Cerebellar cortex (tissue), 1 donor: Measurements from ENCODE around the gene C16orf95.
A peak's percentile ranks its signal among the peaks of the same experiment; 100 is the strongest.
"Not testable (repeated sequence)": the region's sequence is repeated elsewhere in the genome, so short reads cannot be mapped to it uniquely, and the experiment has no call there.

Source experiments
- DNase-seq: peaks from one replicate; pipeline ENCODE4 v3.0.0-alpha.2; 2015; ENCODE audit warnings: low spot score

The C16orf95 gene

DNA sequence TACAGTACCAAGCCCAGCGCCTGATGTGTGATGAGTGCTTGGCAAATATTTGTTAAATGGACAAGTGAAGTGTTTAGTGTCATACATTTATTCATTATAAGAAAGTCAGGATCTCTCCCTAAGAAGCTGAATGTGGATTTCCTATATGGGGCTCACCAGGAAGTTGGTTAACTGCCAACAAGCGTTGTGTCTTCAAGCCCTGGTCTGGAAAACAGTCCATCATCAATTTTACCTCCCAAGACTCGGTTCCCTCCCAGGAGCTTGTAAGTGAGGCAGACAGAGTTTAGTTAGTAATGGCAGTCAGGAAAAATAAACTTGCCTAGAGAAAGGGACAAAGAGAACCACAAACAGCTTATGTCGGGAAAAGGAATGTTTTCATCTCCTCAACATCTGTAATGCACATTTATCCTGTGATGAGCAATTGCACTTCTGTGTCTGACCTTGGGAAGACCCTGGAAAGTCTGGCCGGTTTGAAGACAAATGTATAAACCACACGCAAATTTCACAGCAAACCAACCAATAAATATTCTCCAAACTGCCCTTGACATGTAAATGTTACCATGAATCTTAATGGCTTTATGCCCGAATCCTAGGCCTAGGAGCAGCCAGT is 28.3 kb downstream of the C16orf95 start:
- no peak for DNase-seq

DNA sequence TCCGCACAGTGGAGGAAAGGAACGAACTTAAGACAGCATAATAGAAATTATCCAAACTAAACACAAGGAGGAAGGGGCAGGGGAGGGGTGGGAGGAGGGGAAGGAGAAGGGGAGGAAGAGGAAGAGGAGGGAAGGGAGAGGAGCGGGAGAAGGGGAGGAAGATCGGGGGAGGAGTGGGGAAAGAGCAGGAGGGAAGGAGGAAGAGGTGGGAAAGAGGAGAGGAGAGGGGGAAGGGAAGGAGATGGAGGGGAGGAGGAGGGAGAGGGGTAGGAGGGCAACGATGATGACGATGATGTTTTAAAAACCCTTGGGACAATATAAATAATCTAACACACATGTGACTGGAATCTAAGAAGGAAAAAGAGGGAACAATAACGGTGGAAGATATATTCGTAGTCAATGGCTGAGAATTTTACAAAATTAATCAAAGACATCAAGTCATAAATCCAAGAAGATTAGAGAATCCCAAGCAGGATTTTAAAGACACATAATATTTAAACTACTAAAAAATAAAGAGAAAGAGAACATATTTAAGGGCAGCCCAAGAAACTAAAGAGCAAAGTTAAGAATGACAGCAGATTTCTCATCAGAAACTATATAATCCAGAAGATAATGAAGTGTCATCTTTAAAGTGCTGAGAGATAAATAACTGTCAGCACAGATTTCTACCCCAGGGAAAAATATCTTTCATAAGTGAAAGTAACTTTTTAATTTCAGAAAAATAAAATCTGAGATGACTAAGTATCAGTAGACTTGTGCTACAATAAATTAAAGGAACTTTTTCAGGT is 30.2 kb downstream of the C16orf95 start:
- DNase-seq, result no peak

DNA sequence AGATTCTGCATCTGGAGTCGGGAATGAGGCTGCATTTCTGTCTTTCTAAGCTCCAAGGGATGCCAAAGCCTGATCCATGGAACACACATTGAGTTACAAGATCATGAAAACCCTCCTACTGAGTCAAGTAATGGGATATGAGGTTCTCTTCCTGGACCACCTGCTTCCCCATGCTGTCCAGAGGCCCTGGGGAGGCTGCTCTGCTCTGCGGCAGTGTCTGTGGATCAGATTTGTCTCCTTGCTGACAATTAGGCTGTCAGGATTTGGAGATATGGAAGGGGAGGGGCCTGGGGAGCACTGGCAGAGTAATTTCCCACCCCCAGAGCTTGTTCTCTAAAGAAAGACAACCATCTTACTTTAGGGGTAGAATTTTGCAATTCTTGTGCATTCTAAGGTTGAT is 33.0 kb downstream of the C16orf95 start:
- no peak for DNase-seq

DNA sequence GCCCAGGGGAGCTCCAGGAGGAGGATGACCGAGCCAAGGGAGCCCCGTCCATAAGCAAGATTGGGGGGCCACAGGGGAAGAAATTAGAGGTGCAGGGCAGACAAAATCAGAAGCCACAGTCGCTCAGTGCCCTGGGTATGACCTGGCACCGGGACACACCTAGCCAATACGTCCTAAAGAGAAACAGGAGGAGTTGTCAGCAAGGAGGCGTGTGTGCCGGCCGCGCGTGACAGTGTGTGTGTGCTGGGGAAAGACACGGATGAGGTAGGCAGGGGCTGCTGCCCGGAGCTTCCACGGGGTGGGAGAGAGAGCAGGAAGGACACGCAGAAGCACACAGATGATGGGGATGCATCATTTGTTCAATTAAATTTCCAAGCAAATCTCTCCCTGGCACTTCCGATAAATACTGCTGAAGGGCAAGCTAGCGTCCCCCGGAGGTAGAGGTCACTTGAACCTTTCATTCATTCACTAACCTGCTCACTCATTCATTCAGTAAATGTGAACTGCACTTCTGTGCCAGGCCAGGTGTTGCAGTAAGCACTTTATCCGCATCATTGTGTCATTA is 38.0 kb downstream of the C16orf95 start:
- no peak for DNase-seq

DNA sequence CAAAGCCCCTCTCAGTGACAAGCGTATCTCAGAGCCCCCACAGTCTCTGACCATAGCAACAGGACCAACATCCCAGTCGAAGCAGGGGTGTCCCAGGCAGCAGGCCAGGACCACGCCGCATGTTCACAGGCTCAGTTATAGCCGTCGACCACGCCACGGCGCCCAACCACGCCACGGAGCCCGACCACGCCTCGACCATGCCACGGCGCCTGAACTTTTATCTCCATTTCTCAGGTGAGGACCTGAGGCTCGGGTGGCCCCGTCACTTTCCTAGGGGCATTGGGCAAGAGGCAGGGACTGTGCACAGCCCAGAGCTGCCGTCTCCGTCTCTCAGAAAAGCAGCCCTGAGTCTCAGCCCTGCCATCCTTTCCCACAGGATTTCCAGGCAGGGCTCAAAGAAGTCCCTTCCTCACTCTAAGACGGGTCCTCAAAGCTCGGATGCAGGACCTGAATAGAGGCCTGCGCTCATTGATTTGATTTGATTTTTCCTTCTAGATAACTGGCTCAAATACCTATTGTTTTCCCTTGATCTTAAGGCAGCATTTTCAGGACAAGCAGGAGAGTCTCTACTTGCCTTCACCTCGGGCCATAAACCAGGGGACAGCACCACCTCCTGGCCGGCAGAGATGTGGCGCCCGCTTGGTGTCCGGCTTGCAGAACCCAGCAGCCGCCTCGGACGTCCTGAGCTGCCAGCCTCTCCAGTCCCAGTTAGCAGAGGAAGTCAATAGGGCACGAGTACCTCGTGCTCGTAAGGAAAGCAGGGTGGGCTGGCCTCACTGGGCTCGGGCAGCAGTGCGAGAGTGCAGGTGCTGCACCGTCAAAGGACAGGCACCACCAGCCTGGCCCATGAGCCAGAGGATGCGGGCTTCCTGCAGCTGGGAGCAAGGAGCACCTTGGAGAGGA is 38.8 kb downstream of the C16orf95 start:
- peak; percentile 88 for DNase-seq

DNA sequence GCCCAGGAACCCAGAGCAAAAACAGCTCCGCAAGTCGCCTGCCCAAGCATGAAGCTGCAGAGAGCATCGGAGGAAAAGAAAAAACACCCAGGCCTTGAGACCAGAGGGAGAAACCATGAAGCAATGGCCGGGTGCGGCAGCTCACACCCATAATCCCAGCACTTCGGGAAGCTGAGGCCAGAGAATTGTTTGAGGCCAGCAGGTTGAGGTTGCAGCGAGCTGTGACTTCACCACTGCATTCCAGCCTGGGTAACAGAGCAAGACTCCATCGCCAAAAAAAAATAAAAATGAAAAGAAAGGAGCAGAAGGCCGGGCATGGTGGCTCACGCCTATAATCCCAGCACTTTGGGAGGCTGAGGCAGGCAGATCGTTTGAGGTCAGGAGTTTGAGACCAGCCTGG is 40.3 kb downstream of the C16orf95 start:
- no peak for DNase-seq

DNA sequence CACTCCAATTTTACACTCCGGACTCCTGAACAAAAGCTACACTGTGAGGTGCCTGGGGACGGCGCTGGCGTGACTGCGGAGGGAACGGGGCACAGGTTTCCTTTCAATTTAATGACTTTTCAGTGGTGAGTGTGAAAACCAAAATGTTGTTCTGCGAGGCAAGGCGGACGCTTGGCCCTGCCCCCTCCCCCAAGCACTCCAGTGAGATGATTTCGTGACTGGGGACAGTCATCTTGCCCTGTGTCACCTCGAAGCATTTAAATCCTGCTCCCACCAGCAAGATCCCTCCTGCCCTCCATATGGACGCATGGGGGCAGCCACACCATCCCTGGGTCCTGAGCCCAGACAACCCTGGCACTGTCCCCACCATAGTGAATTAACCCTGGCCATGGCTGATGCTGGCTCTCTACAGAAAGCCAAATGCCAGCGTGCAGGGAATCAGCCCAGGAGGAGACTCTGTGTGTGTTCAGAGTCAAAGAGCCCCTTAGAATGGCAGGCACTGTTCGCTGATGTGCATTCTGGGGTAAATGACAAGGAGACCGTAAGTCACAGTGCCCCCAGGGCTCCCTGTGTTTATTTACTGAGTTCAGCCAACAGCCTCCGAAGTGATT is 41.0 kb downstream of the C16orf95 start:
- peak; percentile 88 for DNase-seq

DNA sequence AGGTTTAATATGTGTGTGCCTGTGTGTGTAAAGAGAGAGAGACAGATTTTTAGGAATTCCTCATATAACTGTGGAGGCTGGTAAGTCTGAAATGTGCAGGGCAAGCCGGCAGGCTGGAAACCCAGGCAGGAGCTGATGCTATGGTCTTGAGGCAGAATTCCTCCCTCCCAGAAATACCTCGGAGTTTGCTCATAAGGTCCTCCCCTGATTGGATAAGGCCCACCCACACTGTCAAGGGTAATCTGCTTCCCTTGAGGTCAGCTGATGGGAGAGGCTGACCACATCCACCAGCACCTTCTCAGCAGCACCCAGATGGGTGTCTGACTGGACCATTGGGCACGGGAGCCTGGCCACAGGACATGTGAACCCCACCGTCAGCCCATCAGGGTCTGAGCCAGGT is 42.4 kb downstream of the C16orf95 start:
- DNase-seq, result no peak

DNA sequence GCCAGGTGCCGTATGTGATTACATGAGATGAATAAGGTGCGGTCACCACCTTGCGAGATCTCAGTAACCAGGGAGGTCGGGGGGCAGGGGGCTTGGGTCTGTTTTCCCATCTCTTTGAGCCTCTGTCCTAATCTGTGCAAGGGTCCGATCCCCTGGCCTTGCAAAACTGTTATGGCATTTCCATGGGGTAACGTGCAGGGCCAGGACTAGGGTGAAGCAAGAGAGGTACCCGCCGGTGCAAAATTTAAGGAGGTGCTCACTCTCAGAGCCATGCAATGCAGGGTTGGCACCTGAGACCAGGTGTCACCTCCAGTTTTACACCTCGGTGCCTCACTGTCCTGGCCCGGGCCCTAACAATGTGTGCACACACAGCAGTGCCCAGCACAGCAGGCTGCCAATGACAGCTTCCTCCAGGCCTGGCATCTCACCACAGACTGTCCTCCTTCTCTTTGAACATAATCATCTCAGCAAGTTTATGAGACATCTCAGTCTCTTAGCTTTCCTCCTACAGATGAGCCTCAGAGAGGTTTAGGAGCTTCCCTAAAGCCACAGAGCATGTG is 43.6 kb downstream of the C16orf95 start:
- peak; percentile 91 for DNase-seq

DNA sequence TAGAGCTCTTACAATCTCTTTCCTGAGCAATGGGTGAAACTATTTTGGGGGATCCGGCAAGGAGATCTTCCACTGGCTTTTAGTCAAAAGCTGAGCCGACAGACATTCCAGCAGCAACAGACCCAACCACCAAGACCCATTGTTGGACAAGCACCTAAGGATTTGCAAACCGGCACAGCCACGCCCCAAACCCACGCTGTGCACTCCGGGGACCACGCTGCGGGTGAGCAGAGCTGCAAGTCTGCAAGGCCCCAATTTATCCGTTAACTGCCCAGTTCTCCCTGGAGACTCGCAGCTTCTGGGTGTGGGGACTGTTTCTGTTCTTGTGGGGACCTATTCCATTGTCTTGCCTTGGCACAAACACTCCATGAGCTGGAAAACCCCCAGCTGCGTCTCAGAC is 45.9 kb downstream of the C16orf95 start:
- no peak for DNase-seq

DNA sequence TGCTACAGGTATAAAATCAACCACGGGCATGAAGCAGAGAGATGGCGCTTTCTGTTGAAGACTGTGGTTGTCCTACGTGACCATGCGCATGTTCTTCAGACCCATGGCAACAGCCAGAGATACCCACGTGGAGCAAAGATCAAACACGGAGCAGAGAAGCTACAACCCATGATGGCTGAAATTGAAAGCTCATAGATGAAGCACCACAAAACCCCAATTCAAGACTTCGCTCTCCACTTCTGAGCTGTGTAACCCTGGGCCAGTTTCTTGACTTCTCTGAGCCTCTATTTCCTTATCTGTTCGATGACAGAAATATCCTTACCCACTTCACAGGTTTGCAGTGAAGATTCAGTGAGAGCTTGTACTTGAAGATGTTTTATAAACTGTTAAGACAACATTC is 49.6 kb downstream of the C16orf95 start:
- no peak for DNase-seq

DNA sequence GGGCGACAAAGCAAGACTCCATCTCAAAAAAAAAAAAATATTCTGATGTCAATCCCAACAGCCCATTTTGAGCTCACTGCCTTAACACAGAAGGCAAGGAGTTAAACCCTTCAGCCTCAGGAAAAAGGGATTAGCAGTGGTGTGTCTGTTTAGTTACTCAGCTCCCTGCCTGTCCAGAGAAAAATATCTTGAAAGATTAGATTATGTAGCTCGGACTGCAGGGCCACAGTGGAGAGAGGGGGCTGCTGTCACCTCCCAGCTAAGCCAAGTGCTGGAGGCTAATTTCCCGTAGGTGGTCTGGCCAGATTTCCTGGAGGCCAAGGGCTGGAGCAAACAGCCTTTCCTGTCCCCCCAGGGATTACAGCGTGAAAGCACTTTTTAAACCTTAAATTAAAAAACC is 50.3 kb downstream of the C16orf95 start:
- no peak for DNase-seq

DNA sequence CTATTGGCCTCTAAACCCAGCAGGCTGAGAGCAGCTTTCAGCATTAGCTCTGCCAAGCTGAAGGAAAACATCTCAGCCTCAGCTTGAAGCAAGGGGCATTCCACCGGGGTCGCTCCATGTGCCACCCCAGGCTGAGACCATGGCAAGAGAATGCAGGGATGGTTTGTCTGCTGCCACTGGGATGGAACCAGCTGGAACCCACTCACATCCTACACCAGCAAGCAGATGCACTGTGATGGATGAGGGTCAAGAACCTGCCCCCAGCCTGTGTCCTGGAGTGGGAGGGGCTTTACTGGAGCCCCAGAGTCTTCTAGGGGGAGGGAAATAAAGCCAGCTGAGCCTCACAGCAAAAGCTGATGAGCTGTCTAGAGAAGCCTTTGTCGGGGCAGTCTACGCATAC is 51.9 kb downstream of the C16orf95 start:
- no peak for DNase-seq

DNA sequence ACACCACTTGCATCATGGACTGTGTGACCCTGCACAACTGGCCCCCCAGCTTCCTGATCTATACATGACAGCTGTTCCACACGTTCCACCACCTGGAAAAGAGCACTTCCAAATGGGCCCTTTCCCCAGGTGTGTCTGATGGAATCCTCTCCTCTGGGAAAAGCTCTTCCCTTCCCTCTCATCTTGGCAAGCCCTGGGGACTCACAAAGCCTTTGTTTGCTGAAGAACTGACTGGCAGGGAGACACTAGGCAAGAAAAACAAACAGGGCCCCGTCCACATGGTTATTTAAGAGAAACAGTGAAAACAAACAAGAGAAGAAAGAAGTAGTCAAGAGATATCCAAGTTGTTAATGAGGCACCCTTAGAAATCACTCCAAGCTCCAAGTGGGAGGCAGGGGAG is 52.6 kb downstream of the C16orf95 start:
- DNase-seq, result no peak

DNA sequence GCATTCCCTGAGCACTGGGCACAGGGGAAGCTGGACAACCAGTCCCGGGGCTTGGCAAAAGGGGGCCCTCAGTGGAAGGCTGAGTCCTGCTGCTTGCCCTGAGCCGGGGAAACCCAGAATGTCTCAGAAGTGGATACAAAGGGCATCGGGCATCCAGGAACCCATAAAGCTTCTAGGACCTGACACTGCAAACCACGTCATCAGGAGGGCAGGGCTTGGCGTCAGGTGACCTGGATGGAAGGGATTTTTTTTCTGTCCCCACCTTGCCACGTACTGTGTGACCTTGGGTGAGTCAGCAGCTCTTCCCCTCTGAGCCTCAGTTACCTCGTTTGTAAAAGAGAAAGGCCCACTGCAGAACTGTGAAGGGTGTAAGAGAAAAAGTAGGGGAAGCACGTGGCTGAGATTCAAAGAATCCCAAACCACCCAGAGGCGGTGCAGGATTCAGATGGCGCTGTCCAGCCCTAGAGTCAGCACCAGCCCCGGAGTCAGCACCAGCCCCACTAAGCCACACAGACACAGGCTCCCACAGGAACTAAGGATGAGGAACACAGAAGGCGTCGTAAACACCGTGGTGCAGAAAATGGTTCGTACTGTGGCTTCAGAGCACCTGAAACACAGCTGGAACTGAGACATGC is 53.7 kb downstream of the C16orf95 start:
- no peak for DNase-seq

DNA sequence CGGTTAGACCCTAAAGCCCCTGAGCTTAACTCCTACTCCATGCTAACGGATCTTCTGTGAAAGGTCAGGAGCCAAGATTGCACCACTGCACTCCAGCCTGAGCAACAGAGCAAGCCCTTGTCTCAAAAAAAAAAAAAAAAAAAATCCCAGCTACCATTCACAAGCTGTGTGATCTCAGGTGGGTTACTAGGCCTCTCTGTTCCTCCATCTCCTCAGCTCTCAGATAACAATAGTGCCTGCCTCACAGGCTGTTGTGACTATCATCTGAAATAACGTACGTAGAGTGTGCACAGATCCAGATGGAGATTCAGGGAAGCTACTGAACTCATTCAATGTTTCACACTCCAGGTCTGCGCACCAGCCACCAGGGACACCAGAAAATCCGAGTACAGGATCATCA is 57.8 kb downstream of the C16orf95 start:
- no peak for DNase-seq

DNA sequence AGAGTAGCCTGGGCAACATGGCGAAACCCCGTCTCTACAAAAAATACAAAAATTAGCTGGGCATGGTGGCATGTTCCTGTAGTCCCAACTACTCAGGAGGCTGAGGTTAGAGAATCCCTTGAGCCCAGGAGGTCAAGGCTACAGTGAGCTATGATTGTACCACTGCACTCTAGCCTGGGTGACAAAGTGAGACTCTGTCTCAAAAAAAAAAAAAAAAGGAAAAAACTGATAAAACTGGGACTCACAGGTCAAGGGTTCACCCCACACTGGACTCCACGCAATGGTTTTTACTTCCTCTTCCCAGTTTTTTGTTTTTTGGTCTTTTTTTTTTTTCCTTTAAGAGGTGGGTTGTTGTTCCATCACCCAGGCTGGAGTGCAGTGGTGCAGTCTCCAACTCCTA is 58.5 kb downstream of the C16orf95 start:
- DNase-seq, result not testable (repeated sequence)

DNA sequence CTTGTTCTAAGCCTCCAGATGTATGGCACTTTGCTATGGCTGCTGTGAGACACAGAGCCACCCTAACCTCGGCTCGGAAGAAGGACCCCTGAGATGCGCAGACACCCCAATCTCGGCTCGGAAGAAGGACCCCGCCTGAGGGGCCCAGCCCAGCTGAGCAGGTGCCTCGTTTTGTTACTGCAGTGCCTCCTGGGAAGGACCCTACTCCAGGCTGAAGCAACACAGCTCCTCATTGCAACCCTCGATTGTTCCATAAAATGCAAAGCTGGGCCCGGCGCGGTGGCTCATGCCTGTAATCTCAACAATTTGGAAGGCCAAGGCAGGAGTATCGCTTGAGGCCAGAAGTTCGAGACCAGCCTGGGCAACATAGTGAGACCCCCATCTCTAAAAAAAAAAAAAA is 61.3 kb downstream of the C16orf95 start:
- no peak for DNase-seq

DNA sequence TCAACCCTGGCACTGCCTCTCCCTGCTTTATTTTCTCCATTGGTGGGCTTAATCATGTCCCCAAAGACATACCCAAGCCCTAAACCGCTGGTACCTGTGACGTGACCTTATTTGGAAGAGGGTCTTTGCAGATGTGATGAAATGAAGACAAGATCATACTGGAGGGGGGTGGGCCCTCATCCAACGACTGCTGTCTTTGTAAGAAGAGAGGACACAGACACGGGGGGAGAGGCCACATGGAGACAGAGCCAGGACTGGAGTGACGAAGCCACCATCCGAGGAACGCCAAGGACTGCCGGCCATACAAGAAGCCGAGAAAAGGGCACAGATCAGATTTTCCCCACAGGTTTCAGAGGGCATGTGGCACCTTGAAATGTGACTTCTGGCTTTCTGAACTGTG is 62.5 kb downstream of the C16orf95 start:
- DNase-seq, result no peak

DNA sequence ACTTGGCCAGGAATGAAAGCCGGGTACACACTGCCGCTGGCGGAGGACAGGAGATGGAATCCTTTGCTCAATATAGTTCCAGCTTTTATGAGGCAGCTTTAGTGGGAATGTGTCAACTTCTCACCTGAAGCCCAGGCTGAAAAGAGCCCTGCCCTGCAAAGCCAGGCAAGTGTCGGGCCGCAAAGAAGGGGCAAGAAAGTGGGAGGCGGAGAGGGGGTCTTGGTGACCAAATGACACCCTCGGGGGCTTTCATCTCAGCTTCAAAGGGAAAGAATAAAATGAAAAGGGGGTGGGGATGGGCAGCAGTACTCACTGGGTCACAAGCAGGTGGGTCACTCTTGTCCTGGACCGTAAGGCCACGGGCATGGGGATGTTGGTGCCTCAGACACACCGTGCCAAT is 62.9 kb downstream of the C16orf95 start:
- no peak for DNase-seq

DNA sequence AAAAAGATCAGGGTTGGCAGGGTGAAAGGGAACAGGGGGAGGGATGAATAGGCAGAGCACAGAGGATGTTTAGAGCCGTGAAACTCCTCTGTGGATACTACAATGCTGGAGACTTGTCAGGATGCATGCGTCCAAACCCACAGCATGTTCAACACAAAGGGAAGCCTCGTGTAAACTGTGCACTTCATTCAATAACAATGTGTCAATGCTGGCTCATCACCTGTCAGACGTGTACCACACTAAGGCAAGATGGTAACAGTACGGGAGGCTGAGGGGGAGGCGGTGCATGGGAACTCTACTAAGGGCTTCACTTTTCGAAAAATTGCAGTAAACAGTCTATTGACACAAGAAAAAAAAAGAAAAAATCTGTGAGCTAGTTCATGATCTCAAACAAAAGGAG is 63.7 kb downstream of the C16orf95 start:
- no peak for DNase-seq
